HG02763 (cell line): ENCODE data around the gene PPARG.
"Not testable (repeated sequence)": the region's sequence is repeated elsewhere in the genome, so short reads cannot be mapped to it uniquely, and the experiment has no call there.

Experiments used
- ATAC-seq: cut with Tn5 transposase; IDR thresholded peaks from one replicate; pipeline ENCODE4 v1.9.1; 2021; ENCODE audit warnings: mild to moderate bottlenecking, moderate library complexity; ENCODE audit not compliant: unreplicated experiment

The PPARG gene

GRCh38 chr3:12477256-12477655, 188.4 kb downstream of the PPARG start:
- ATAC-seq, result no peak

DNA sequence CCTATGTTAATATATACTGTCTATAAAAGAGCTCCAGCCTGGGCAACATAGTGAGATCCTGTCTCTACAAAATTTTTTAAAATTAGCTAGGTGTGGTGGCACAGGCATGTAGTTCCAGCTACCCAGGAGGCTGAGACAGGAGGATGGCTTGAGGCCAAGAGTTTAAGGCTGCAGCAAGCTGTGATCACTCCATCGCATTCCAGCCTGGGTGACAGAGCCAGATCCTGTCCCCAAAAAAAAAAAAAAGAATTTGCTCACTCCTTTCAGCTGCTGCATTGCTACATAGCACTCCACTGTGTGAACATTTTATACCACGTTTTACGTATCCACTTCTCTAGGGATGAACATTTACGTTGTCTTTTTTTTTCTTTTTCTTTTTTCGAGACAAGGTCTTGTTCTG, 189.5 kb downstream of the PPARG start:
- ATAC-seq, result no peak

- ATAC-seq, result not testable (repeated sequence)
Observed at GRCh38 chr3:12479198-12479597, 190.3 kb downstream of the PPARG start.

- ATAC-seq, result no peak
Observed at GRCh38 chr3:12479919-12480427, 191.1 kb downstream of the PPARG start.

DNA sequence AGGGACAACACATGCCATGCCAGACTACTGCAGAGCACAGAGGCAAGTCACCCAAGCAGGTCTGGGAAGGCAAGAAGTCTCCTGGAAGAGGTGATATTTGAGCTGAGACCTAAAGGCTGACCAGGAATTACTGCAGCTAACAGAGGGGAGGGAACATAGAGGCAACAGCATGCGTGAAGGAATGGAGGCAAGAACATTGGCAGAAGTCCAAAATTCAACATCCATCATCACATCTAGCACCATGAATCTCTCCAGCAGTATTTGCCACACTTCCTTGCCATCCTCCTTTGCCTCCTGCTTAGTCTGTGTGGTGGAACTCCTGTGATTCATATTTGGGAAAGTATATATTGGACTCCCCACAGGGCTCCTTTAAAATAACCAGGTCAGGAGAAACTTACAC, 194.5 kb downstream of the PPARG start:
- ATAC-seq, result no peak

DNA sequence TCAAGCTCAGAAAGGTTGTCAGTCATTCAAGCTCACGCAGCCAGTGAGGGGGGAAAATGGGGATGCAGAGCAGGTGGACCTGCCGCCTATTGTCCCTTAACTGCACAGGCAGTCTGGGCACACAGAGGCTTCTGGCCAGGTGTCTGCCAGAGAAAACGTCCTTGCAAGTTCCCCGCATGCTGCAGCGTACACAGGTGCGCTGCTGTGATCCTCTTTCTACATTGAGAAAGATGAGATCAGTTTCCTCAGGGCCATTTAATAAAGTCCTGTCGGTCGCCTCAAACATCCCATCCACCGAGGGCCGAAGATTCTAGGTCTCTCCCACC, 195.0 kb downstream of the PPARG start:
- ATAC-seq, result no peak
